Measurements from ENCODE around the gene OR2F1. TPM values are rescaled to one million over a fixed set of nuclear protein-coding genes. Genes with fewer than 3 reads are reported as not detected.

Gene OR2F1
- total RNA-seq, 1 donor from 2014 or later, result not detected

DNA sequence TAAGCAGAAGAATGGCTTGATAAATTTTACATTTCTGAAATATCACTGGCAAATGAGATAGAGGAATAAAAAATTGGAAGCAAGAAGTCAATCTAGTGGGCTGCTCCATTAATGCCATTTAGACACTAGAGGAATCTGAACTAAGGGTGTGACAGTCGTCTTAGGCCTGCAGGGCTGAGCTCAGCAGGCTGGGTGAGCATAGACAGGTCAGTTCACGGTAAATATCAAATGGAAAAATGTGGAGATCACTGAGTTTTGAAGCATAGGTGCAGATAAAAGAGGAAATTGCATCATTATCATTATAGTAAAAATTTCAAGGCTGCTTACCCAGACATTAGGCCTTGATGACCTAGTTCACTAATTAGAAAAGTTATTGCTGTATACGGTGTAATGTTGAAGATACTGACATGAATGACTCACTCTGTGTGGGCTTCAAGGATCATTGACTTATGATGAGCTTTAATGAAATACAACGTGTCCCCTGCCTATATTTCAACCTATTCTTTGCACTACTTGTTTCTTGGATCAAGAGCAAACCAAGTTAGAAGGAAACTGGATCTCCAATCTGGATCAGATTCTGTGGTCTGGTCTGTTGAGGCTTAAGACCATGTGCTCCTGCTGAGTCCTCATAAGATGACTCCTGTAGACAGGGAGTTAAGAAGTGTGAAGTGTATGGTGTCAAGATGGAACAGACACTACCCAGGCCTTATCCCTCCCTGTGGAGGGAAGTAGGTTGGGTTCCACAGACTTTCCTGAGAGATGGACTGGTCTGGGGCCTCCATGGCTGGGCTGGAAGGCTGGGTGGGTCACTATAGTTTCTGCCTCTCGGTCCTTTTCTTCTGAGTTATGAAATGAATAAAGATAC lies 16.0 kb upstream of the OR2F1 start:
- H3K4me3 Mint-ChIP-seq, result no peak overlapping the region
- DNase-seq (ENCODE audit: extremely low spot score, unreplicated experiment), result no peak
- H3K36me3 Mint-ChIP-seq, result no peaks in the 10 kb centered on the region
- H3K27ac Mint-ChIP-seq, result no peak overlapping the region
- no peaks in the 10 kb centered on the region for H3K9me3 Mint-ChIP-seq
- peaks cover 4% of the 10 kb centered on the region for H3K27me3 Mint-ChIP-seq
- H3K4me1 Mint-ChIP-seq (ENCODE audit: unreplicated experiment), result no peaks in the 10 kb centered on the region
- TF ChIP-seq, protein P1, sequence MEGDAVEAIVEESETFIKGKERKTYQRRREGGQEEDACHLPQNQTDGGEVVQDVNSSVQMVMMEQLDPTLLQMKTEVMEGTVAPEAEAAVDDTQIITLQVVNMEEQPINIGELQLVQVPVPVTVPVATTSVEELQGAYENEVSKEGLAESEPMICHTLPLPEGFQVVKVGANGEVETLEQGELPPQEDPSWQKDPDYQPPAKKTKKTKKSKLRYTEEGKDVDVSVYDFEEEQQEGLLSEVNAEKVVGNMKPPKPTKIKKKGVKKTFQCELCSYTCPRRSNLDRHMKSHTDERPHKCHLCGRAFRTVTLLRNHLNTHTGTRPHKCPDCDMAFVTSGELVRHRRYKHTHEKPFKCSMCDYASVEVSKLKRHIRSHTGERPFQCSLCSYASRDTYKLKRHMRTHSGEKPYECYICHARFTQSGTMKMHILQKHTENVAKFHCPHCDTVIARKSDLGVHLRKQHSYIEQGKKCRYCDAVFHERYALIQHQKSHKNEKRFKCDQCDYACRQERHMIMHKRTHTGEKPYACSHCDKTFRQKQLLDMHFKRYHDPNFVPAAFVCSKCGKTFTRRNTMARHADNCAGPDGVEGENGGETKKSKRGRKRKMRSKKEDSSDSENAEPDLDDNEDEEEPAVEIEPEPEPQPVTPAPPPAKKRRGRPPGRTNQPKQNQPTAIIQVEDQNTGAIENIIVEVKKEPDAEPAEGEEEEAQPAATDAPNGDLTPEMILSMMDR (conservative IDR thresholded peaks at IDR 0.05), result no peak

DNA sequence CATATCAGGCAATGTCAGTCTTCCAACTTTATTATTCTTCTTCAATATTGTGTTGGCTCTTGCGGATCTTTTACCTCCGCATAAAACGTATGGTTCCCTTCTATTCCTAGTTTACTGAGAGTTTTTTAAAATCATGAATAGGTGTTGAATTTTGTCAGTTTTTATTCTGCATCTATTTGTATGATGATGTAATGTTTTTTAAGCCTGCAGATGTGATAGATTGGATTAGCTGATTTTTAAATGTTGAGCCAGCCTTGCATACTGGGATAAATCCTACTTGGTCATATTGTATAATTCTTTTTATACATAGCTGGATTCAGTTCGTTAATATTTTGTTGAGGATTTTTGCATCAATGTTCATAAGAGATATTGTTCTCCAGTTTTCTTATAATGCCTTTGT lies 9.2 kb upstream of the OR2F1 start:
- no peaks in the 10 kb centered on the region for H3K36me3 Mint-ChIP-seq
- no peak overlapping the region for H3K27ac Mint-ChIP-seq
- no peaks in the 10 kb centered on the region for H3K4me1 Mint-ChIP-seq (ENCODE audit: unreplicated experiment)
- H3K27me3 Mint-ChIP-seq, result peaks cover 4% of the 10 kb centered on the region
- H3K4me3 Mint-ChIP-seq, result no peak overlapping the region
- peaks cover 6% of the 10 kb centered on the region for H3K9me3 Mint-ChIP-seq
- no peak for DNase-seq (ENCODE audit: extremely low spot score, unreplicated experiment)
- TF ChIP-seq, protein P1 (conservative IDR thresholded peaks at IDR 0.05), result no peak

DNA sequence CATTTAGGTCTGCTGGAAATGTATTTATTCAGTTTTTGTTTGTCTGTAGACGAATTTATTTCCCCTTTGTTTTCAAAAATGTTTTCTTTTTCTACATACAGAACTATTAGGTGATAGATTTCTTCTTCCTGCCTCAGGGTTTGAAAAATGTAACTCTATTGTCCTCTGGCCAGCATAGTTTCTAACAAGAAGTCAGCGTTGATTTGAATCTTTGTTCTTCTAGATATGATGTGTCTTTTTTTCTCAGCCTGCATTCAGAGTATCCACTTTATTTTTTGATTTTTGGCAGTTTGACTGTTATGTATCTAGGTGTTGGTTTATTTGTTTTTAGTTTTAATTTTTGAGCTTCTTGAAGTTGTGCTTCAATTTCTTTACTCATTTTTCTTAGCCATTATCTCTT lies 7.5 kb upstream of the OR2F1 start:
- Mint-ChIP-seq H3K4me1 (ENCODE audit: unreplicated experiment) (no peaks in the 10 kb centered on the region), H3K9me3 (peaks cover 6% of the 10 kb centered on the region), H3K4me3 (no peak overlapping the region), H3K27me3 (peaks cover 2% of the 10 kb centered on the region), H3K36me3 (no peaks in the 10 kb centered on the region), H3K27ac (no peak overlapping the region)
- DNase-seq (ENCODE audit: extremely low spot score, unreplicated experiment), result no peak
- TF ChIP-seq, protein P1 (conservative IDR thresholded peaks at IDR 0.05), result no peak

DNA sequence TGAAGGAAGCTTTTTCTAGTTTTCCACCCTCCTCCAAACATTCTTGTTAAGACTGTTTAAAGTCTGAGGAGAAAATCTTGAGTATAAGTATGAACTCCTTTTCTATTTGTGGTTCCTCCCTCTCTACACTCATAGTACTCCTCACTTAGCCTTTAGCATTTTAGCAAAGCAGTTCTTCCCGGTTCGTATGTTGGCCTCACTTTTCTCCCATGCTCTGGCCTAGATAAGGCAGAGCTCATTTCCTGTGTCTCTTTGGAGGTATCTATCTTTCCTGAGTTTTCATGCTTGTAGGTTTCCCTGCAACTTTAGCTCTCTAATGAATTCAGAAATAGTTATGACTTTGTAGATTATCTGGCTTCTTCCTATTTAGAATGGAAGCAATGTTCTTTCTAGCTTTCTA lies 5.9 kb upstream of the OR2F1 start:
- no peak overlapping the region for H3K4me3 Mint-ChIP-seq
- no peak overlapping the region for H3K27ac Mint-ChIP-seq
- no peak for DNase-seq (ENCODE audit: extremely low spot score, unreplicated experiment)
- H3K9me3 Mint-ChIP-seq, result peaks cover 6% of the 10 kb centered on the region
- H3K4me1 Mint-ChIP-seq (ENCODE audit: unreplicated experiment), result no peaks in the 10 kb centered on the region
- no peaks in the 10 kb centered on the region for H3K36me3 Mint-ChIP-seq
- TF ChIP-seq, protein P1 (conservative IDR thresholded peaks at IDR 0.05), result no peak
- H3K27me3 Mint-ChIP-seq, result no peaks in the 10 kb centered on the region

DNA sequence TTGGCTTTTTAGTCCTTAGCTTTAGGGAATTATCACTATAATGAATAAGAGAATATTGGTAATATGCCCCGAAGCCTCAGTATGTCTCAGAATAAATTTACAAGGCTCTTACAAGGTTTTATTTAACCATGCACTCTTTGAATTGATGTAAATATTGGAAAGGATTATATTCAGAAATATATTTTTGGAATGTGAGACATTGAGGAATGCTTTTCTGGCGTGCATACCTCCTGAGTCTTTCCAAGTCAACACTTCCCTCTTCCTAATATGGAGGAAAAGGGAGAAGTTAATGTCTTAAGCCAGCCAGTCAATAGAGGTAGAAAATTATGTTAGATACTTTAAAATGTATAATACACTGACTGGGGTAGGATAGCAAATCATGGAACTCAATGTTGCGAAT lies 1.2 kb upstream of the OR2F1 start:
- no peak for DNase-seq (ENCODE audit: extremely low spot score, unreplicated experiment)
- no peak overlapping the region for H3K27ac Mint-ChIP-seq
- H3K9me3 Mint-ChIP-seq, result peaks cover 6% of the 10 kb centered on the region
- no peaks in the 10 kb centered on the region for H3K36me3 Mint-ChIP-seq
- peaks cover 15% of the 10 kb centered on the region for H3K27me3 Mint-ChIP-seq
- no peak overlapping the region for H3K4me3 Mint-ChIP-seq
- TF ChIP-seq, protein P1 (conservative IDR thresholded peaks at IDR 0.05), result no peak
- H3K4me1 Mint-ChIP-seq (ENCODE audit: unreplicated experiment), result no peaks in the 10 kb centered on the region
